Muscle of leg (tissue), 11 donors: Measurements from ENCODE around the gene LTB4R. TPM values are rescaled to one million over a fixed set of nuclear protein-coding genes. Genes with fewer than 3 reads are reported as not detected.
A peak's percentile ranks its signal among the peaks of the same experiment; 100 is the strongest.

Source experiments
- DNase-seq: peaks from one replicate; pipeline ENCODE4 v3.0.0; 2013
- H3K27ac ChIP-seq: one replicate; pipeline ENCODE4 v1.5.1; 2013; ENCODE audit warnings: mild to moderate bottlenecking, low read length, control low read depth
- H3K27me3 ChIP-seq: one replicate; pipeline ENCODE4 v1.6.1; 2013; ENCODE audit warnings: low read length; ENCODE audit not compliant: control insufficient read depth, insufficient read depth
- H3K36me3 ChIP-seq: one replicate; pipeline ENCODE4 v1.6.1; 2013; ENCODE audit warnings: low read length; ENCODE audit not compliant: control insufficient read depth, insufficient read depth
- H3K4me1 ChIP-seq: one replicate; pipeline ENCODE4 v1.6.1; 2013; ENCODE audit warnings: low read length; ENCODE audit not compliant: control insufficient read depth, insufficient read depth
- H3K4me3 ChIP-seq: one replicate; pipeline ENCODE4 v1.5.1; 2013; ENCODE audit warnings: low read length, control low read depth
- H3K9me3 ChIP-seq: replicated peaks from 2 replicates; pipeline ENCODE4 v1.6.1; 2013; ENCODE audit warnings: low read depth, low read length; ENCODE audit not compliant: control insufficient read depth
- WGBS: methylation state at CpG from one replicate; pipeline ENCODE4 v1.1.5; 2013; ENCODE audit warnings: missing lambda C conversion rate; ENCODE audit not compliant: insufficient coverage; 5-methylcytosine and 5-hydroxymethylcytosine counted together
- polyA plus RNA-seq, 8 donors: library from polyadenylated mRNA; unstranded; fragments of 120-200 nt; gene quantifications; one replicate each; pipeline versions ENCODE4 v1.2.1 to v1.2.3, GENCODE V29; 2013; ENCODE audit warnings: inconsistent platforms in 1 of 8, low replicate concordance in 1 of 8; ENCODE audit not compliant: insufficient read length in 8 of 8, insufficient read depth in 1 of 8
- total RNA-seq: library from RNA; stranded (reverse); fragments of 120-200 nt; gene quantifications from one replicate; pipeline ENCODE4 v1.2.4, GENCODE V29; 2013

Gene LTB4R
- total and polyA plus RNA-seq, 9 donors, result 2.1 to 5.9 (median 3.3) TPM

DNA sequence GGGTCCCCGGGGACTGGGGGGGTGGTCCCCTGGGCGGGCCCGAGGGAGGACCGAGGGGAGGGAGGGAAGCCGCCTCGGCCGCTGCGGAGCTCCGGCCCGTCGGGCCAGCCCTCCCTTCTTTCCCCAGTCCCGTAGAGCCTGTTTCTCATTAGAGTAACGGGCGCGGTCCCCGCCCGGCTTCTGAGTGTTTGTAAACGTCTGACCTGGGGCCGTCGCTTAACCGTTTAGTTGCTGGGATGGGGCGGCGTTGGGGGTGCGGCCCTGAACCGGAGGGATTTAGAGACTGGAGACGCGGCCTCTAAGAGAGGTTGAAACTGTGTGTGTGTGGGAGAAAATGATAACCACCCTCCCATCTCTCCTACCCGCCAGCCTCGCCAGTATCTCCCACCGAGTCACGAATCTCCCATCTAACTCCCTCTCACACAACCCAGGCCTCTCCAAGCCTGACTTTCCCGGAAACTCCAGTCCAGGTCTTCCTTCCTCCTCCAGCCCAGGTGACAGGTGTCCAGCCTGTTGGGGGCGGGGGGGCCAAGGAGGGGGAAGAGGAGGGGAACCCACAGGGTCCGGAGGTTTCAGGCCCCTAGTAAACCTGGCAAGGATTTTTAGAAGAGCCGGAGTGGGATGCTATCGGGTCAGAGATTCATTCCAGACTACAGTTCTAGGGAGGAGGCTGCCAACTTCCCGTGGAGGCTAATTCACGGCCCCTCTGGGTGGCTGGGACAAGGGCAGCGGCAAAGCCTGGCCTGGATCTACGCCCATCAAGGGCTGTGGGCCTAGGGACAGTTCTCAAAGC is 55.6 kb downstream of the LTB4R start:
- no peaks in the 10 kb centered on the region for H3K9me3 ChIP-seq
- H3K36me3 ChIP-seq, result no peaks in the 10 kb centered on the region
- H3K27me3 ChIP-seq, result peaks cover 5% of the 10 kb centered on the region
- H3K4me1 ChIP-seq, result peaks cover 48% of the 10 kb centered on the region
- peak overlapping the region; percentile 98 for H3K27ac ChIP-seq
- H3K4me3 ChIP-seq, result peak overlapping the region; percentile 41
- peak; percentile 97 for DNase-seq
- under 1% methylated on average over 16 of the region's 40 CpGs for WGBS

Other genes starting within 250 kb of the LTB4R start
Only the 30 nearest of the 33 such genes appear.
- 43.7 TPM for gene DCAF11, start 196.7 kb upstream of the LTB4R start, total RNA-seq
- gene DCAF11, start 196.7 kb upstream of the LTB4R start, polyA plus RNA-seq, result 10 to 100 TPM; 40.2 to 47.8 (median 42.5) TPM
- gene NRL, start 196.6 kb upstream of the LTB4R start, total RNA-seq, result 1.6 TPM
- gene NRL, start 196.6 kb upstream of the LTB4R start, polyA plus RNA-seq, result 1 to 10 TPM in 7 of 8 donors, under 1 TPM in 1; 0.96 to 2.2 (median 1.8) TPM
- 170 TPM for gene FITM1, start 180.8 kb upstream of the LTB4R start, total RNA-seq
- 100 to 1,000 TPM in 7 of 8 donors, 10 to 100 TPM in 1; 80.7 to 168 (median 124) TPM for gene FITM1, start 180.8 kb upstream of the LTB4R start, polyA plus RNA-seq
- gene PSME1, start 175.3 kb upstream of the LTB4R start, total RNA-seq, result 110 TPM
- gene PSME1, start 175.3 kb upstream of the LTB4R start, polyA plus RNA-seq, result 100 to 1,000 TPM; 103 to 130 (median 116) TPM
- gene EMC9, start 169.9 kb upstream of the LTB4R start, total RNA-seq, result 29.9 TPM
- 10 to 100 TPM; 22.4 to 40.0 (median 29.4) TPM for gene EMC9, start 169.9 kb upstream of the LTB4R start, polyA plus RNA-seq
- gene PSME2, start 164.9 kb upstream of the LTB4R start, total RNA-seq, result 100 TPM
- 10 to 100 TPM; 82.8 to 97.6 (median 93.2) TPM for gene PSME2, start 164.9 kb upstream of the LTB4R start, polyA plus RNA-seq
- 36.4 TPM for gene RNF31, start 164.0 kb upstream of the LTB4R start, total RNA-seq
- 10 to 100 TPM; 27.3 to 37.0 (median 35.8) TPM for gene RNF31, start 164.0 kb upstream of the LTB4R start, polyA plus RNA-seq
- gene IRF9, start 150.2 kb upstream of the LTB4R start, total RNA-seq, result 24.9 TPM
- gene IRF9, start 150.2 kb upstream of the LTB4R start, polyA plus RNA-seq, result 10 to 100 TPM; 24.0 to 36.3 (median 27.3) TPM
- gene REC8, start 139.4 kb upstream of the LTB4R start, total RNA-seq, result 2.1 TPM
- 10 to 100 TPM in 5 of 8 donors, 1 to 10 TPM in 3; 6.7 to 18.1 (median 10.9) TPM for gene REC8, start 139.4 kb upstream of the LTB4R start, polyA plus RNA-seq
- 19.9 TPM for gene IPO4, start 122.7 kb upstream of the LTB4R start, total RNA-seq
- 10 to 100 TPM; 25.0 to 37.5 (median 29.8) TPM for gene IPO4, start 122.7 kb upstream of the LTB4R start, polyA plus RNA-seq
- gene TM9SF1, start 116.1 kb upstream of the LTB4R start, total RNA-seq, result 29.6 TPM
- gene TM9SF1, start 116.1 kb upstream of the LTB4R start, polyA plus RNA-seq, result 10 to 100 TPM; 14.7 to 22.2 (median 20.1) TPM
- not detected for gene TSSK4, start 105.8 kb upstream of the LTB4R start, total RNA-seq
- gene TSSK4, start 105.8 kb upstream of the LTB4R start, polyA plus RNA-seq, result 1 to 10 TPM; 1.6 to 5.5 (median 3.8) TPM
- gene CHMP4A, start 98.0 kb upstream of the LTB4R start, total RNA-seq, result 29.8 TPM
- gene CHMP4A, start 98.0 kb upstream of the LTB4R start, polyA plus RNA-seq, result 10 to 100 TPM; 31.2 to 45.1 (median 41.8) TPM
- 24.9 TPM for gene MDP1, start 95.4 kb upstream of the LTB4R start, total RNA-seq
- 10 to 100 TPM in 1 of 8 donors, 1 to 10 TPM in 7; 7.4 to 11.6 (median 8.5) TPM for gene MDP1, start 95.4 kb upstream of the LTB4R start, polyA plus RNA-seq
- 245 TPM for gene NEDD8, start 79.1 kb upstream of the LTB4R start, total RNA-seq
- gene NEDD8, start 79.1 kb upstream of the LTB4R start, polyA plus RNA-seq, result 100 to 1,000 TPM; 180 to 243 (median 216) TPM
- 44.6 TPM for gene GMPR2, start 78.6 kb upstream of the LTB4R start, total RNA-seq
- 10 to 100 TPM; 41.9 to 59.7 (median 48.9) TPM for gene GMPR2, start 78.6 kb upstream of the LTB4R start, polyA plus RNA-seq
- 35.5 TPM for gene TINF2, start 68.9 kb upstream of the LTB4R start, total RNA-seq
- 10 to 100 TPM; 37.9 to 44.3 (median 40.9) TPM for gene TINF2, start 68.9 kb upstream of the LTB4R start, polyA plus RNA-seq
- gene TGM1, start 48.3 kb upstream of the LTB4R start, total RNA-seq, result 0.71 TPM
- gene TGM1, start 48.3 kb upstream of the LTB4R start, polyA plus RNA-seq, result 1 to 10 TPM in 6 of 8 donors, under 1 TPM in 2; 0.84 to 3.0 (median 1.2) TPM
- gene RABGGTA, start 39.9 kb upstream of the LTB4R start, total RNA-seq, result 8.5 TPM
- 10 to 100 TPM; 12.4 to 21.5 (median 14.5) TPM for gene RABGGTA, start 39.9 kb upstream of the LTB4R start, polyA plus RNA-seq
- gene DHRS1, start 11.7 kb upstream of the LTB4R start, total RNA-seq, result 6.9 TPM
- gene DHRS1, start 11.7 kb upstream of the LTB4R start, polyA plus RNA-seq, result 10 to 100 TPM; 14.5 to 24.5 (median 17.7) TPM
- gene NOP9, start 11.7 kb upstream of the LTB4R start, total RNA-seq, result 15.7 TPM
- 10 to 100 TPM; 18.1 to 23.9 (median 20.3) TPM for gene NOP9, start 11.7 kb upstream of the LTB4R start, polyA plus RNA-seq
- gene CIDEB, start 3.5 kb upstream of the LTB4R start, total RNA-seq, result 13.4 TPM
- gene CIDEB, start 3.5 kb upstream of the LTB4R start, polyA plus RNA-seq, result 10 to 100 TPM in 7 of 8 donors, 1 to 10 TPM in 1; 8.9 to 21.1 (median 15.3) TPM
- 1.9 TPM for gene LTB4R2, start 1.4 kb upstream of the LTB4R start, total RNA-seq
- 1 to 10 TPM; 1.1 to 4.4 (median 2.8) TPM for gene LTB4R2, start 1.4 kb upstream of the LTB4R start, polyA plus RNA-seq
- gene ADCY4, start 23.6 kb downstream of the LTB4R start, total RNA-seq, result 7.0 TPM
- gene ADCY4, start 23.6 kb downstream of the LTB4R start, polyA plus RNA-seq, result 10 to 100 TPM in 6 of 8 donors, 1 to 10 TPM in 2; 9.4 to 18.7 (median 13.9) TPM
- gene RIPK3, start 28.5 kb downstream of the LTB4R start, total RNA-seq, result 2.0 TPM
- gene RIPK3, start 28.5 kb downstream of the LTB4R start, polyA plus RNA-seq, result 1 to 10 TPM; 1.1 to 3.6 (median 1.3) TPM
- gene NFATC4, start 56.7 kb downstream of the LTB4R start, total RNA-seq, result 54.5 TPM
- 10 to 100 TPM; 35.2 to 71.1 (median 50.8) TPM for gene NFATC4, start 56.7 kb downstream of the LTB4R start, polyA plus RNA-seq
- 16.5 TPM for gene NYNRIN, start 87.5 kb downstream of the LTB4R start, total RNA-seq
- 10 to 100 TPM; 18.5 to 45.3 (median 30.3) TPM for gene NYNRIN, start 87.5 kb downstream of the LTB4R start, polyA plus RNA-seq
- gene CBLN3, start 118.2 kb downstream of the LTB4R start, total RNA-seq, result 1.2 TPM
- 1 to 10 TPM; 1.4 to 2.4 (median 1.7) TPM for gene CBLN3, start 118.2 kb downstream of the LTB4R start, polyA plus RNA-seq
- gene KHNYN, start 118.5 kb downstream of the LTB4R start, total RNA-seq, result 35.6 TPM
- 10 to 100 TPM; 28.3 to 40.8 (median 35.4) TPM for gene KHNYN, start 118.5 kb downstream of the LTB4R start, polyA plus RNA-seq
- gene SDR39U1, start 131.3 kb downstream of the LTB4R start, total RNA-seq, result 18.8 TPM
- 10 to 100 TPM; 40.6 to 65.3 (median 53.8) TPM for gene SDR39U1, start 131.3 kb downstream of the LTB4R start, polyA plus RNA-seq